C4-2B (cell line): ENCODE data around the gene ZNF592.

Experiments
- H3K27ac ChIP-seq: fragments of 450-650 bp; 2 replicates; pipeline ENCODE4 v1.5.1; 2017
- ZFX ChIP-seq: fragments of 450-650 bp; IDR thresholded peaks from 2 replicates; pipeline ENCODE4 v1.6.1; 2017
- TF ChIP-seq, protein P1 (sequence below): fragments of 450-650 bp; conservative IDR thresholded peaks from 2 replicates; pipeline ENCODE4 v1.5.1; 2017; ENCODE audit warnings: mild to moderate bottlenecking

Gene ZNF592

DNA sequence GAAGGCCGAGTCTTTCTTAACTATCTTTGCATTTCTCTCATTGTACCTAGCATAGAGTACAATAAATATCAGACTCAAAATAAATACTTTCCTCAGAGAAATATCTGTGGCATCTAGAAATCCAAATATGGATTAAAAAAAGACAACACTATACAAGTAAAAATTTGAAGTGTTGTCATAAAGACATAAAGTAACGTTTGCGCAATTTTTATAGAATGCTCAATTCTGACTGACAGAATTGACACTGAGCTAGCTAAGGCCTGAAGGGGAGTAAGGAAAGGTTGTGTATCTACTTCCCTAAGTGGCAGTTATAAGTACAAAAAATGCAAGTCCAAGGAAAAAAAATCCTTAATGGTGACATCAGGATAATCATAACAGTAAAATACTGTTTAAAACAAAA is 33.6 kb upstream of the ZNF592 start:
- 0 out of 2 replicates have a peak overlapping the region, but pooled peaks have one; percentile 82 for H3K27ac ChIP-seq
- no peak for TF ChIP-seq ZFX
- TF ChIP-seq, protein P1, sequence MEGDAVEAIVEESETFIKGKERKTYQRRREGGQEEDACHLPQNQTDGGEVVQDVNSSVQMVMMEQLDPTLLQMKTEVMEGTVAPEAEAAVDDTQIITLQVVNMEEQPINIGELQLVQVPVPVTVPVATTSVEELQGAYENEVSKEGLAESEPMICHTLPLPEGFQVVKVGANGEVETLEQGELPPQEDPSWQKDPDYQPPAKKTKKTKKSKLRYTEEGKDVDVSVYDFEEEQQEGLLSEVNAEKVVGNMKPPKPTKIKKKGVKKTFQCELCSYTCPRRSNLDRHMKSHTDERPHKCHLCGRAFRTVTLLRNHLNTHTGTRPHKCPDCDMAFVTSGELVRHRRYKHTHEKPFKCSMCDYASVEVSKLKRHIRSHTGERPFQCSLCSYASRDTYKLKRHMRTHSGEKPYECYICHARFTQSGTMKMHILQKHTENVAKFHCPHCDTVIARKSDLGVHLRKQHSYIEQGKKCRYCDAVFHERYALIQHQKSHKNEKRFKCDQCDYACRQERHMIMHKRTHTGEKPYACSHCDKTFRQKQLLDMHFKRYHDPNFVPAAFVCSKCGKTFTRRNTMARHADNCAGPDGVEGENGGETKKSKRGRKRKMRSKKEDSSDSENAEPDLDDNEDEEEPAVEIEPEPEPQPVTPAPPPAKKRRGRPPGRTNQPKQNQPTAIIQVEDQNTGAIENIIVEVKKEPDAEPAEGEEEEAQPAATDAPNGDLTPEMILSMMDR = no peak

DNA sequence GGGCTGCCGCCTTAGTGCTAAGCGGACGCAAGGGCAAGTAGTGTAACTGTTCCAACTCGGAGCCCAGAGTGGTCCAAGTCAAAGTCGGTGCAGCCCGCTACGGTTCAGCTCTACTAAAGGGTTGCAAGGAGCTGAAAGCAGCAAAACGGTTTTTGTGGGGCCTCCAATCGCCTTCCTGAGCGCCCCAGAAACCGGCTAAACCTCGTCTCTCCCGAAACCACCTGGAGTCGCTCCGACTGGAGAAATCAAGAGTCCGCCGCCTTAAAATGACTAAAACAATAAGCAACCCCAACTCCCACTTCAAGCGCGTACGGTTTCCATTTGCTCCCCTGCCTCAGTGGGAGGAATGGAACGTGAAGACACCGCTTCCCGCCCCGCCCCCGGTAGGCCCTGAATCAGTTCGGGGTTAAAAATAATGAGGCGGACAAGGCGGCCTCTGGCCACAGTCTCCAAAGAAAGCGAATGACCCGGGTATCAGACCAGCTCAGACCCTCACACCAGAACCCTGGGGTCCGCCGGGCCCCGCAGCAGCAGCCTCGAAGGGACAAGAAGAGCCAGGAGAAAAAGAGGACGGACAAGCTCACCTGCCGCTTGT is 32.9 kb upstream of the ZNF592 start:
- H3K27ac ChIP-seq = peak overlapping the region; percentile 82

DNA sequence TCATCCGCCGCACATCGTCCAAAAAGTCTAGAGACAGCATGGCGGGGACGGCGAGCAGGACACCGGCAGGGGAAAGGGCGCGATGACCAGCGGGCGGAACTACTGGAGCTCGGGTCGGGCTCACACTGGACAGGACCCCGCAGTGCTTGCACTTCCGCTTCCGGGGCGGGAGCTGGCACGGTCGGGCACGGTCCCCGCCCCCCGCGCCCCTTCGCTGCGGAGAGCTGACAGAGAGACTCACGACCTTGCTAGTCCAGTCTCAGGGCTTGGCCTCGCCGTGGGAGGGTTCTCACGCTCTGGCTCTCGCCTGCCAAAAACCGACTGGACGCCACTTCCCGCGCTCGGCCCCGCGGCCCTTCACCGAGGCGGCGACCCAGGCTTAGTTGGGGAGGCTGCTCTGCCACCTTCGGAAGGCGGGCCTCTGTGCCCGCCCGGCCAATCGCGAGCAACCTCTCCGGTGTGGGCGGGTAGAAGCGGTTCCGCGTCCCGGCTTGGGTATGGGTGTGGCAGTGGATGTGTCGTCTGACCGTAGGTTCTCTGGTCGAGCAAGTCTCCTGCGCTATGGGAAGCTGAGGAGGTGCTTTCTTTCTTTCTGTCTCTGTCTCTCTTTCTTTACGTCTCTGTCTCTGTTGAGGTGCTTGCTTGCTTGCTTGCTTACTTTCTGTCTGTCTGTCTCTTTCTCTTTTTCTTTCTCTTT is 32.2 kb upstream of the ZNF592 start, which contains the start of gene SEC11A:
SEC11A (minus strand) TSS at position 104 of the 697 bp plus-strand sequence; CDS start at position 40, 64 bp downstream.
- TF ChIP-seq ZFX = peak; percentile 19
- TF ChIP-seq, protein P1 = no peak
- H3K27ac ChIP-seq = peak within 1 kb of the TSS; percentile 82

More for the DNA sequence above, 32.9 kb upstream of the ZNF592 start:
- TF ChIP-seq, protein P1 = no peak
- peak; percentile 65 for TF ChIP-seq ZFX

DNA sequence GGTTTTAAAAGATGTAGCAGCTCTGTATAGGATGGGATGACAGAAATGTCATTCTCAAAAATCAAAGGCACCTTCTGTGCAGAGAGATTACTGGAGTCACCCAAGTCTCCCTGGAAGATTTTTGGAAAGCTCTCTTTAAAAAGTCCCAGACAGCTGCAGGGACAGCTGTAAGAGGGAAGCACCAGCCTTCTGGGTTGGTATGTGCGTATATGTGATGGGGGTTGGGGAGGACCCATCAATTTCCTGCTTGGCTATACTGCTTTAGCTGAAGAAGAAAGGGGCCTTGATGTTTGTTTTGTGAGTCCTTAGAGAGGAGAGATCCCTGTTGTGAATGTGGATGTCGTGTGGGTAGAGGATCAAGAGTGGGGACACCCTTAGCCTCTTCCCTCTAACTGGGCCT is 27.0 kb upstream of the ZNF592 start:
- TF ChIP-seq, protein P1 = no peak
- TF ChIP-seq ZFX = no peak
- H3K27ac ChIP-seq = no peak overlapping the region

DNA sequence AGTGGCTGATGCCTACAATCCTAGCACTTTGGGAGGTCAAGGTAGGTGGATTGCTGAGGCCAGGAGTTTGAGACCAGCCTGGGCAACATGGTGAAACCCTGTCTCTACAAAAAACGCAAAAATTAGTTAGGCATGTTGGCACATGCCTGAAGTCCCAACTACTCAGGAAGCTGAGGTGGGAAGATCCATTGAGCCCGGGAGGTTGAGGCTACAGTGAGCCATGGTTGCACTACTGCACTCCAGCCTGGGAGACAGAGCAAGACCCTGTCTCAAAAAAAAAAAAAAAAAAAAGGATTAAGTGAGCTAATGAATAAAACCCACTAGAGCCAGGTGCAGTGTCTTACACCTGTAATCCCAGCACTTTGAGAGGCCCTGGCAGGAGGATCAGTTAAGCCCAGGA is 25.8 kb upstream of the ZNF592 start:
- no peak for TF ChIP-seq ZFX
- TF ChIP-seq, protein P1 = no peak
- H3K27ac ChIP-seq = no peak overlapping the region

DNA sequence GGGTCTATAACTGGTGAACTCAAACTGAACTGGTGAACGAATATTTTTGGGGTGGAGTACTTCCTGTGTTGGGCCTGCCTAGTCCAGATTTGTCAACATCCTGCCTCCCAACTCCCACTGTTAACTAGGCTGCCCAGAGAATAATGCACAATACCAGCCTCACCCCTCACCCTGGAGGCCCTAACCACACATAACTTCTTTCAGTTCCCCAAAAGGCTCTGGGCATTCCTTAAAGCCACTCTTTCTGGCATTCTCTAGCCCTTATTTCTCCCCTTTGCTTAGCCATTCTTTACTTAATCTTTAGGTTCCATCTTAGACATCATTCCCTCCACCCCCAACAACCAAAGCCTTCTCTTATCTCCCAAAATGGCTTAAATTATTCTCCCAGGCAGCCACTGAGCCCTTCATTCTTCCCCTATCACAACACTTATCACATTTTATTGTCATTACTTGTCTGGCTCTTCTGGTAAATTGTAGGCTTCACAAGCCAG is 23.3 kb upstream of the ZNF592 start:
- H3K27ac ChIP-seq = no peak overlapping the region
- TF ChIP-seq, protein P1 = no peak
- no peak for TF ChIP-seq ZFX

DNA sequence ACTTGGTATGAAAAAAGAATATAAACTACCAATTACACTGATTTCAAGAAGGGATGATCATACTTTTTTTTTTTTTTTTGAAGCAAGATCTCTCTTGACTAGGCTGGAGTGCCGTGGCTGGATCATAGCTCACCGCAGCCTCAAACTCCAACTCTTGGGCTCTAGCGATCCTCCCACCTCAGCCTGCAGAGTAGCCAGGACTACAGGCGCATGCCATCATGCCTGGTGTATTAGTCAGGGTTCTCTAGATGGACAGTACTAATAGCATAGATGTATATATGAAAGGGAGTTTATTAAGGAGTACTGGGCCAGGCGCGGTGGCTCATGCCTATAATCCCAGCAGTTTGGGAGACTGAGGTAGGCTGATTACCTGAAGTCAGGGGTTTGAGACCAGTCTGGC is 21.0 kb upstream of the ZNF592 start:
- TF ChIP-seq ZFX = no peak
- TF ChIP-seq, protein P1 = no peak

More for the DNA sequence above, 21.0 kb upstream of the ZNF592 start:
- no peak overlapping the region for H3K27ac ChIP-seq
